Rectal smooth muscle tissue (tissue), 1 donor: ENCODE results near the gene TAC4.

ENCODE experiments used
- H3K27ac ChIP-seq: one replicate; pipeline ENCODE4 v1.7.0; 2013; ENCODE audit warnings: low read depth, low read length, inconsistent platforms
- H3K27me3 ChIP-seq: one replicate; pipeline ENCODE4 v1.7.0; 2013; ENCODE audit warnings: low read length; ENCODE audit not compliant: control insufficient read depth, insufficient read depth
- H3K36me3 ChIP-seq: one replicate; pipeline ENCODE4 v1.7.0; 2013; ENCODE audit warnings: low read length; ENCODE audit not compliant: control insufficient read depth, insufficient read depth
- H3K4me1 ChIP-seq: one replicate; pipeline ENCODE4 v1.7.0; 2013; ENCODE audit warnings: low read length; ENCODE audit not compliant: control insufficient read depth, insufficient read depth
- H3K4me3 ChIP-seq: one replicate; pipeline ENCODE4 v1.7.0; 2013; ENCODE audit warnings: low read length
- H3K9ac ChIP-seq: one replicate; pipeline ENCODE4 v1.7.0; 2013; ENCODE audit warnings: low read length

The TAC4 gene

DNA sequence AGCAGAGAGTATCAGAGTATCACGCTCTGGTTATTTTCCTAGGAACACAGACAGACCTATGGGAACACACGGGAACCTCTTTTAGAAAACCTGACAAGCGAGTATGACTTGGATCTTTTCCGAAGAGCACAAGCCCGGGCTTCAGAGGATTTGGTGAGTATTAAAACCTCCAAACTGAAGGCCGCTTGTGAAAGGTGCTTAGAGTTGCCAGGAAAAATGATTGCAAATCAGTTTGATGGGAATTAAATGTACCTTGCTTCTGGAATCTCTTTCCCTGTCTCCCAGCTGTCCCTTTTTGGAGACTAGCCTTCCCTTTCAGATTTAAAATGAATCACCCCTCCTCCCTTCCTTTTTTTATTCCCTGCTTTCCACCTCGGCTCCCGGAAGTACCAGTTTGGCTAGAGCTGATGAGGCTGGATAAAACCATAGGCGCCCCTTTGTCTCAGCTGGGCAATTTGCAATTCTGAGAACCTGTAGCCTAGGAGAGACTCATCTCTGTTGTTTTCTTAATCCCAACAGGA, 32.0 kb downstream of the TAC4 start:
- H3K36me3 ChIP-seq: peaks cover 20% of the 10 kb centered on the region
- no peaks in the 10 kb centered on the region for H3K27me3 ChIP-seq
- no peak overlapping the region for H3K9ac ChIP-seq
- no peak overlapping the region for H3K4me3 ChIP-seq
- no peak overlapping the region for H3K27ac ChIP-seq
- no peaks in the 10 kb centered on the region for H3K4me1 ChIP-seq

DNA sequence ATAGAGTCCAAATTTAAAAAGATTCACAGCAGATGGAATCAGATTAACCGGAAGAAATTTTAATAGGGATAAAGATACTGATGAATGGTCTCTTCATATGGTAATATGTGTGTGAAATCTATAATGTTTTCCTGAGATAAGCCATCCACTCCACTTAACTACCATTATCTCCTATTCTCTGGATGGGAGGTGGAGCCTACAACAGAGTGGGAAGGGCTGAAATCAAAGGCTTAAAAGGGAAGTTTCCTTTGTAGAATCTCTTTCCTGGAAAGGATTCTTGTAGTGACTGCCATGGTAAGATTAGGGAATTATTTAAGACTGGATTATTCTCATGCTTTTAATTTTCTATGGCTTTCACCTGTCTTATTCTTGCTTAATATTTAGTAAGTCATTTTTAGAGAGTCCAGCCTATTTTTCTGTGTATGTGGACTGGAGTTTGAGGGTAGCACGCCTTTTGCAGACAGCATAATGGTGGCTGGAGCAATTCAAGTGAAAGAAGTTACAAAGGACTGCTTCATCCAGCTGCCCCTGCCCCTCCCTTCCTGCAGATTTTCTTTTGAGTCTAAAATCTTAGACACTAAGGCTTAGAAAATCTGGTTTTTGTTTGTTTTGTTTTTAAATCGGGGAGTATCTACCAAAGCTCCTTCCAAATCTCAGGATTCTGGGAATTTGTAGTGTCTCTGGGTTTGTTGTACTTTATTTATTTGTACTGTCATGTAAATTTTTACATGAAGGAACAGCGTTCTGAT, 32.9 kb downstream of the TAC4 start:
- H3K36me3 ChIP-seq: peaks cover 22% of the 10 kb centered on the region
- no peak overlapping the region for H3K9ac ChIP-seq
- no peaks in the 10 kb centered on the region for H3K27me3 ChIP-seq
- no peak overlapping the region for H3K4me3 ChIP-seq
- no peaks in the 10 kb centered on the region for H3K4me1 ChIP-seq
- no peak overlapping the region for H3K27ac ChIP-seq

DNA sequence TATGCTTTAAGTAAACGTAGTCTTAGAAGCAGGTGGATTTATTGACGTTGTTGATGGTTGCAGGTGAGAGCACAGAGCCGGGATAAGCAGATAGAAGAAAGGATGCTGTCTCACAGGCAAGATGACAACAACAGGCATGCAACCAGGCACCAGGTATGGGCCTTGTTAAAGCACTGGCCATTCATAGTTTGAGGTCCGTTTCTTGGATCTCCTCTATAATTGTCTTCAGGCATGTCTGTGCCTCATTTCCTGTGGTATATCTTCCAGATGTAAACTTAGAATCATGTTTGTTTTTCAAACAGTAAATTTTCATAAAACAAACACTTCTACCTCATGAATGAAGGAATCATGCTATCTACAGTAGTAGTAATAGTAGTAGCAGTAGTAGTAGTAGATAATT, 38.8 kb downstream of the TAC4 start:
- Histone ChIP-seq H3K4me1 (no peaks in the 10 kb centered on the region), H3K36me3 (peaks cover 21% of the 10 kb centered on the region), H3K4me3 (no peak overlapping the region), H3K27me3 (no peaks in the 10 kb centered on the region), H3K27ac (no peak overlapping the region), H3K9ac (no peak overlapping the region)

DNA sequence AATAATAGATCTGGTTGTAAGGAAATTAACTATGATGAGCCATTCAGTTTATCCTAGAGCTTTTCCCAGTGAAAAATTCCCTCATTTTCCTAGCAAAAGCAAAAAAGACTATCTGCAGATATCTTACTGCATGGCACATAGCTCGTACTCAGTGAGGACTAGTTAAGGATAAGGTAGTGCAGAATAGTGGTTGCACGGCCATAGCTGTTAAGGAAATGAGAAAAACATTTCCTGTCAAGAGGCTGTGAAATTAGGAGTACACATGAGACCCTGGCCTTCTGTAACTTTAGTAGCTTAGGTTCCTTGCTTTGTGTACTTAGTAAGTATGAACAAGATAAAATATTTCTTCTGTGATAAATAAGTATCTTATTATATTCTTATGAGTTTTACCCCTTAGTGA, 49.1 kb downstream of the TAC4 start:
- Histone ChIP-seq H3K4me3 (no peak overlapping the region), H3K9ac (no peak overlapping the region), H3K27ac (no peak overlapping the region), H3K27me3 (no peaks in the 10 kb centered on the region), H3K4me1 (no peaks in the 10 kb centered on the region), H3K36me3 (peaks cover 30% of the 10 kb centered on the region)

GRCh38 chr17:49798182-49798581, 49.7 kb downstream of the TAC4 start:
- no peaks in the 10 kb centered on the region for H3K4me1 ChIP-seq
- peaks cover 30% of the 10 kb centered on the region for H3K36me3 ChIP-seq
- H3K27ac ChIP-seq: no peak overlapping the region
- no peaks in the 10 kb centered on the region for H3K27me3 ChIP-seq
- no peak overlapping the region for H3K9ac ChIP-seq
- H3K4me3 ChIP-seq: no peak overlapping the region

DNA sequence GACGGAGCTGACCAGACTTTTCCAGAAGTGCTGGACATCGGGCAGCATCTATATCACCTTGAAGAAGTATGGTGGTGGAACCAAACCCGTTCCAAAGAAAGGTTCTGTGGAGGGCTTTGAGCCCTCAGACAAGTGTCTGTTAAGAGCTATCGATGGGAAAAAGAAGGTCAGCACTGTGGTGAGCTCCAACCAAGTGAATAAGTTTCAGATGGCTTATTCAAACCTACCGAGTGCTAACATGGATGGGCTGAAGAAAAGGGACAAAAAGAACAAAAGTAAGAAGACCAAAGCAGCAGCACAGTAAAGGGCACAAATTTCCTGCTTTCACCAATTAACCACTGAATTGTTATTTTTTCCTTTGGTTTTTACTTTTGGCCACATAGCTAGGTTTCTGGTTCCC, 52.5 kb downstream of the TAC4 start:
- H3K27ac ChIP-seq: no peak overlapping the region
- H3K4me1 ChIP-seq: no peaks in the 10 kb centered on the region
- H3K36me3 ChIP-seq: peaks cover 34% of the 10 kb centered on the region
- H3K4me3 ChIP-seq: no peak overlapping the region
- no peaks in the 10 kb centered on the region for H3K27me3 ChIP-seq
- no peak overlapping the region for H3K9ac ChIP-seq

DNA sequence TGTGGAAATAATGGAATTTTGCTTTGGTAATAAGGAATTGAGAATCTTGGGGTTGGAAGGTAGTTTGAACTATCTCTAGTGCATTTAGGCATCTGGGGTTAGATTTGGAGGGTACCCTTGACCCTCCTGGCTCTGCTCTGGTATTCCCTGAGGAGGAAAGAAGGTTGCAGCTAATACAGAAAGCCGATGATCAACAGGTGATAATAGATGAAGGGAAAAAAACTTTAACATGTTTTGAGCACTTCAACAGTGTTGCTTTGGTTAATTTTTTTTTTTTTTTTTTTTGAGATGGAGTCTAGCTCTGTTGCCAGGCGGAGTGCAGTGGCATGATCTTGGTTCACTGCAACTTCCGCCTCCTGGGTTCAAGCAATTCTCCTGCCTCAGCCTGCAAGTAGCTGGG, 54.6 kb downstream of the TAC4 start:
- Histone ChIP-seq H3K36me3 (peaks cover 20% of the 10 kb centered on the region), H3K4me1 (peaks cover 8% of the 10 kb centered on the region), H3K27me3 (no peaks in the 10 kb centered on the region), H3K9ac (no peak overlapping the region), H3K27ac (no peak overlapping the region), H3K4me3 (no peak overlapping the region)

GRCh38 chr17:49789243-49789578, 58.7 kb downstream of the TAC4 start:
- H3K27me3 ChIP-seq: no peaks in the 10 kb centered on the region
- no peak overlapping the region for H3K27ac ChIP-seq
- H3K36me3 ChIP-seq: peaks cover 8% of the 10 kb centered on the region
- peaks cover 11% of the 10 kb centered on the region for H3K4me1 ChIP-seq
- H3K9ac ChIP-seq: no peak overlapping the region
- peak overlapping the region; percentile 78 for H3K4me3 ChIP-seq

DNA sequence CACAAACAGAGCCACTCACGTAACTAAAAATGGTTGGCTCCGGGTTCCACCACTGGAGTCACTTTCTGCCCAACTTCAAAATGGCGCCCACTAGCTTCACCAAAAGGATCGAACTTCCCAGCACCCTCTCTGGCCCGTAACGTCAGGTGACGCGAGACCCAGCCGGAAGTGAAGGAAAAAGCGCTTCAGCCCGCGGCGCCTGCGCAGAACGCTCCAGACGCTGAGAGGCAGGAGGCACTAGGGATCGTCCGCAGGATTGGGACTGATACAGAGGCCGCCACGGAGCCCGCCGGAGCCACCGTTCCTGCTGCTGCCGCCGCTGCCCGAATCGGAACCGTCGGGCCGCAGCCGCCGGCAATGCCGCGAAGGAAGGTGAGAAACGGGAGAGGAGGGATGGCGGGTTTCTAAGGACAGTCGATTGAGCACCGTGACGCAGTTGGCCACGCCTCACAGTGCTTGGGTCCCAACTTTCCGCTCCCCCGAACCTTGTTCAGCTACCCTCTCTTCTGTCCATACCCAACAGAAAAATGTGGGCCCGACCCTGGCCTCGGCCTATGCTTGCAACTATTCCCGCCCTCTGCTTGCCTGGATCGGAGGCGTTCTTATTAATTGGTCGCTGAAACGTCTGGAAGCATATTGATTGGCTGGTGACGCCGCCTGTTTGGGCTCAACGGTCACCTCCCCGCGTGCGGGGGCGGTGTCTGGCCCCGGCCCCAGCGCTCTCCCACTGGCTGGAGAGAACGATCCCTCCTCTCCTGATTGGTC, 59.2 kb downstream of the TAC4 start, which contains the start of gene KAT7:
Gene KAT7 (plus strand): TSS at position 204 of the 765 bp plus-strand sequence. CDS start 154 bp downstream, at position 358.
- Histone ChIP-seq H3K4me3 (peak within 1 kb of the TSS; percentile 90), H3K27ac (peak within 1 kb of the TSS; percentile 99), H3K9ac (peak within 1 kb of the TSS; percentile 91), H3K4me1 (peaks cover 17% of the 10 kb centered on the region), H3K27me3 (no peaks in the 10 kb centered on the region), H3K36me3 (peaks cover 8% of the 10 kb centered on the region)
